Measurements from ENCODE around the gene CCDC178.

GRCh38 chr18:32930695-32931301 lies 509.7 kb downstream of the CCDC178 start:
- TF ChIP-seq EZH2 (IDR thresholded peaks at IDR 0.05; ENCODE audit: borderline replicate concordance, low read length) = no peak
- TF ChIP-seq CTCF (IDR thresholded peaks at IDR 0.05; ENCODE audit: low read length) = peak; percentile 77
